ENCODE results near the gene CCDC192.
"Not testable (repeated sequence)": the region's sequence is repeated elsewhere in the genome, so short reads cannot be mapped to it uniquely, and the experiment has no call there.

The CCDC192 gene

DNA sequence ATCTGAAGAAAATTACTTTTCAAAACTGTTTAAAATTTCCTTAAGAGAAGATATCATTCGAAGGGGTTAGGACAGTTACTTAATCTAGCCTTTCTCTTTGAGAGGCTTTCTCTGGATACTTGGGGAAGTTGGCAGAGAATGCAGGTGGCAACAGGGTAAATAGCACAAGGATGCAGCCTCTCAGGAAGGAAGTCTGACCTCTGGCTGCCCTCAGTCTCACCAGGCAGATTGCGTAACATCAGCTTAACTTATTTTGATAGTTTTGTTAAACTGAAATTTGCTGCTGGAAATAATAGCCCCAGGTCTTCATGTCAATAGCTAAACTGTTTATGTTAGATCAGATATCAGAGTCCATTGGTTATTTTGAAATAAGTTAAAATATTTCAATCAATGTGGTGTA, 20.4 kb downstream of the CCDC192 start:
- H3K4me3 ChIP-seq (ENCODE audit: low read length): no peak overlapping the region
- TF ChIP-seq, protein P1, sequence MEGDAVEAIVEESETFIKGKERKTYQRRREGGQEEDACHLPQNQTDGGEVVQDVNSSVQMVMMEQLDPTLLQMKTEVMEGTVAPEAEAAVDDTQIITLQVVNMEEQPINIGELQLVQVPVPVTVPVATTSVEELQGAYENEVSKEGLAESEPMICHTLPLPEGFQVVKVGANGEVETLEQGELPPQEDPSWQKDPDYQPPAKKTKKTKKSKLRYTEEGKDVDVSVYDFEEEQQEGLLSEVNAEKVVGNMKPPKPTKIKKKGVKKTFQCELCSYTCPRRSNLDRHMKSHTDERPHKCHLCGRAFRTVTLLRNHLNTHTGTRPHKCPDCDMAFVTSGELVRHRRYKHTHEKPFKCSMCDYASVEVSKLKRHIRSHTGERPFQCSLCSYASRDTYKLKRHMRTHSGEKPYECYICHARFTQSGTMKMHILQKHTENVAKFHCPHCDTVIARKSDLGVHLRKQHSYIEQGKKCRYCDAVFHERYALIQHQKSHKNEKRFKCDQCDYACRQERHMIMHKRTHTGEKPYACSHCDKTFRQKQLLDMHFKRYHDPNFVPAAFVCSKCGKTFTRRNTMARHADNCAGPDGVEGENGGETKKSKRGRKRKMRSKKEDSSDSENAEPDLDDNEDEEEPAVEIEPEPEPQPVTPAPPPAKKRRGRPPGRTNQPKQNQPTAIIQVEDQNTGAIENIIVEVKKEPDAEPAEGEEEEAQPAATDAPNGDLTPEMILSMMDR (conservative IDR thresholded peaks at IDR 0.05; ENCODE audit: low read length): no peak
- DNase-seq (ENCODE audit: low read depth): peak; percentile 12

DNA sequence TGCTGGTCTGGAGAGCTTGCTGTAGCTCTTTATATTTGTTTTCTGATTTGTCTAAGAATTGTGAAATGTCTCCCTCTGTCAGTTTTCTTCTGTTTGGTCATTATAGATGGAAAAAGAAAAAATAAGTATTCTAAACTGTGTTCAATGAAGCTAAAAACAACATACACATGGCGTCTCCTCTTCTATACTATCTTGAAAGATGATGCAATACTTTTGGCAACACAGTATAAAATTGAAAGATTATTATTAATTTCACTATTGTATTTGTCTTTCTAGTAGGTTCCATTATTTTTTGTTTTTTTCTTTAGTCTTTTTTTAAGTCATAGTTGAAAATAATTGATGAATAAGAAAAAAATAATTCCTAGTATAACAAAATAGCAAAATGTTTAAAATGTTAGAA, 22.5 kb downstream of the CCDC192 start:
- DNase-seq (ENCODE audit: low read depth): no peak
- TF ChIP-seq, protein P1 (conservative IDR thresholded peaks at IDR 0.05; ENCODE audit: low read length): no peak
- H3K4me3 ChIP-seq (ENCODE audit: low read length): no peak overlapping the region

DNA sequence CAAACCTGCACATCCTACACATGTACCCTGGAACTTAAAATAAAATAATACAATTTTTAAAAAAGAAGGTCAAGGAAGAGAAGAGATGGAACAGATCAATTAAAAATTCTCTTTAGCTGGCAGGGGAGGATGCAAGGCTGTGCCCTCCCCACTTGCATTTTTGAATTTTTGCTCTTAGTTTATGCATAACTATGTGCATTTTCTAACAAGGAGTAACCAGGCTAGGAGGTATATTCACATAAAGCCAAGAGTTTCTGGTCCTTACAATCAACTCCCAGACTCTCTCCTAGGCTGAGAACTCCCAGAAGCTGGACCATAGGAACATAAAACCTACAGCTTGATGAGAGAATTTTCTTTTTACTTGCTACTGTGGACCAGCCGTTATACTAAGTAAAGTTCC, 29.8 kb downstream of the CCDC192 start:
- no peak overlapping the region for H3K4me3 ChIP-seq (ENCODE audit: low read length)
- TF ChIP-seq, protein P1 (conservative IDR thresholded peaks at IDR 0.05; ENCODE audit: low read length): no peak
- no peak for DNase-seq (ENCODE audit: low read depth)

DNA sequence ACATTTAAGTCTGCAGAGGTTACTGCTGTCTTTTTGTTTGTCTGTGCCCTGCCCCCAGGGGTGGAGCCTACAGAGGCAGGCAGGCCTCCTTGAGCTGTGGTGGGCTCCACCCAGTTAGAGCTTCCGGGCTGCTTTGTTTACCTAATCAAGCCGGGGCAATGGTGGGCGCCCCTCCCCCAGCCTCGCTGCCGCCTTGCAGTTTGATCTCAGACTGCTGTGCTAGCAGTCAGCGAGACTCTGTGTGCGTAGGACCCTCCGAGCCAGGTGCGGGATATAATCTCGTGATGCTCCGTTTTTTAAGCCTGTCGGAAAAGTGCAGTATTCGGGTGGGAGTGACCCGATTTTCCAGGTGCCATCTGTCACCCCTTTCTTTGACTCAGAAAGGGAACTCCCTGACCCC, 36.2 kb downstream of the CCDC192 start:
- H3K4me3 ChIP-seq (ENCODE audit: low read length); DNase-seq (ENCODE audit: low read depth): not testable (repeated sequence)

DNA sequence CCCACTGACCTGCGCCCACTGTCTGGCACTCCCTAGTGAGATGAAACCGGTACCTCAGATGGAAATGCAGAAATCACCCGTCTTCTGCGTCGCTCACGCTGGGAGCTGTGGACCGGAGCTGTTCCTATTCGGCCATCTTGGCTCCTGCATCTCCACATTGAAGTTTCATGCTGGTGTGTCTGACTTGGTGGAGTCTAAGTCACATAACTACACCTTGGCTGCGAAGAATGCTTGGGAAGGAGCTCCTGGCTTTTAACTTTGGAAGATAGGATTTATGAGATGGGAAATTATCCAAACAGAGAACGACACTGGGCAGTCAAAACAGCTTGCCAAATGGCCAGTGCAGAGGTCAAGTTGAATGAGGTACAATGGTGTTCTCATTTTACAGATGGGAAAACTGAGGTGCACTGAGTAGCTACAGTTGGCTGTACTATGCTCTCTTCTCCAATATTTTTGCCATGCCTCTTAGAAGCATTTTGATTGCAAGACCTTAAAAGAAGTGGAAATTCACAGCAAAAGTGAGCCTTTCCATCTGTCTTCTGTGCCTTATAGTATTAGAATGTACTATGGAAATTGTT, 36.7 kb downstream of the CCDC192 start:
- no peak for DNase-seq (ENCODE audit: low read depth)
- TF ChIP-seq, protein P1 (conservative IDR thresholded peaks at IDR 0.05; ENCODE audit: low read length): no peak
- no peak overlapping the region for H3K4me3 ChIP-seq (ENCODE audit: low read length)

DNA sequence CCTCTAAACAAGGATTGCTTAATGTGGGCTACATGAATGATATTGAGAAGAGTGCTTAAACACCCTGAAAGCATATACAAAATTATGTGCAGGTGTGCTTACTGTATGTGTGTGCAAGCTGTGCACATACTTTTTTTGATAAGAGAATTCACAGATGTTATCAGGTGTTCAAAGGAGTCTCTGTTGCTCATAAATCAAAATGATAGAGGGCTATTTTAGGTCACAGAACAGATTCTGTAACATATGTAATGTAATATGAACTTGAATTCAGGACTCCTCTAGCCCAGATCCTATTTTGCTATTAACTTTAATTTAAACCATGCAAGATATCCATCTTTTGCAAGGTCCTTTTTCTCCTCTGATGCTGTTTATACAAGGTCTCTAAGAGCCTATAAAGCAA, 38.2 kb downstream of the CCDC192 start:
- H3K4me3 ChIP-seq (ENCODE audit: low read length): no peak overlapping the region
- DNase-seq (ENCODE audit: low read depth): no peak
- TF ChIP-seq, protein P1 (conservative IDR thresholded peaks at IDR 0.05; ENCODE audit: low read length): no peak

DNA sequence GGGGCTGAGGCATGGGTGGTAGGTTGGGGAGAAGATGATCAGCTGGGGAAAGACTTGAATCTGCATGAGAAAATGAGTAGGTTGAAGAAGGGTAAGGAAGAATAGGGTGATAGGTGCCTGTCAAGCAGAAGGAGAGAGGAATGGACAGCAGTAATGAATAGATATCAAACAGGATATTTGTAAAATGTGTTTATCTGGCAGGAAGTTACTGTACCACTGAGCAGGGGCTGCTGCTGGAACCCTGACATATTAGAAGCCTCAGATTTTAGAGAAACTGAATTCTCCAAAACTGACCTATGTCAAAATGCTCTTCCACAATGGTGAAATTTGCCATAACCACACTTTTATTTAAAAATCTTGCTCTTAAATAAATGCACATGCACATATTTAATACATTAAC, 41.0 kb downstream of the CCDC192 start:
- TF ChIP-seq, protein P1 (conservative IDR thresholded peaks at IDR 0.05; ENCODE audit: low read length): no peak
- DNase-seq (ENCODE audit: low read depth): no peak
- no peak overlapping the region for H3K4me3 ChIP-seq (ENCODE audit: low read length)

DNA sequence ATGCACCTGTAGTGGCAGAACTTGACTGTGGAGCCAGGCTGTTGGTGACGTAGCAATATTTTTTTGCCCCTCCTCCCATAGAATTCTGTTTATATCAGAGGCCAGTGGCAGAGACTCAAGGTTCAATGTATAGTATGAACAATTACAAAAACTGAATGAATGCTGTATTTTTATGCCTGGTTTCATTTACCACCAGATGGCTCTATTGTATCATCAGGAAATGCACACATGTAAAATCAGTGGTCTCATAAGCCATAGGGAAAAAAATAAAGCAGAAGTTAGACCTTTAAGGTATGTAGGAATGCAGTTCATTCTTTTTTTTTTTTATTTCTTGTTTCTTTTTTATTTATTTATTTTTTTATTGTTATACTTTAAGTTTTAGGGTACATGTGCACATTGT, 43.6 kb downstream of the CCDC192 start:
- TF ChIP-seq, protein P1 (conservative IDR thresholded peaks at IDR 0.05; ENCODE audit: low read length): peak; percentile 68
- DNase-seq (ENCODE audit: low read depth): peak; percentile 27
- H3K4me3 ChIP-seq (ENCODE audit: low read length): no peak overlapping the region

DNA sequence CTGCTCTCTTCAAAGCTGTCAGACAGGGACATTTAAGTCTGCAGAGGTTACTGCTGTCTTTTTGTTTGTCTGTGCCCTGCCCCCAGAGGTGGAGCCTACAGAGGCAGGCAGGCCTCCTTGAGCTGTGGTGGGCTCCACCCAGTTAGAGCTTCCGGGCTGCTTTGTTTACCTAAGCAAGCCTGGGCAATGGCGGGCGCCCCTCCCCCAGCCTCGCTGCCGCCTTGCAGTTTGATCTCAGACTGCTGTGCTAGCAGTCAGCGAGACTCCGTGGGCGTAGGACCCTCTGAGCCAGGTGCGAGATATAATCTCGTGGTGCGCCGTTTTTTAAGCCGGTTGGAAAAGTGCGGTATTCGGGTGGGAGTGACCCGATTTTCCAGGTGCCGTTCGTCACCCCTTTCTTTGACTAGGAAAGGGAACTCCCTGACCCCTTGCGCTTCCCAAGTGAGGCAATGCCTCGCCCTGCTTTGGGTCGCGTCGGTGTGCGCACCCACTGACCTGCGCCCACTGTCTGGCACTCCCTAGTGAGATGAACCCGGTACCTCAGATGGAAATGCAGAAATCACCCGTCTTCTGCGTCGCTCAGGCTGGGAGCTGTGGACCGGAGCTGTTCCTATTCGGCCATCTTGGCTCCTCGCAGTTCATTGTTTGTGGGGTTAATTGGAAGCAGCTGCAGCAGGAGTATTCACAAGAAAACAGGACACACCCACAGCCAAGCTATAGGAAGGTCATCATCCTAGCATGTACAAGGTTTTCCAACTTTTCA, 49.5 kb downstream of the CCDC192 start:
- DNase-seq (ENCODE audit: low read depth): peak; percentile 11

More for the DNA sequence above, 49.5 kb downstream of the CCDC192 start:
- not testable (repeated sequence) for H3K4me3 ChIP-seq (ENCODE audit: low read length)

Measured in AG10803 (cell line).